ENCODE results near the gene DDRGK1.
"Not testable (repeated sequence)": the region's sequence is repeated elsewhere in the genome, so short reads cannot be mapped to it uniquely, and the experiment has no call there.

DDRGK1 gene

DNA sequence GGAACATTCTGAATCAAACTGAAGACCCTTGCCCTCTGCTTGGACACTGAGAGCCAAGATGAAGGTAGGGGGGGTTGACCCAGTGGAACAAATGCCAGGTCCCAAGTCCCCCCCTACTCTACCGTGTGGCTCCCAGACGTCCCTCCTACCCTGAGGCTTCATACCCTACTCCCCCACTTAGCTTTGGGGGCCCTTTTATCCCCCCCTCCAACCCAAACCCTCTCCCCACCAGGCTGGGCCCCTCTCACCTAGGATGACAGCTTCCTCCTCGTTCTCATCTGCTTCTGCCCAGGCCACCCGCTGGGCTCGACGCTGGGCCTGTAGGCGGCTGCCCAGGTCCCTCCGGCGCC is 1.5 kb downstream of the DDRGK1 start:
- peaks cover 7% of the 10 kb centered on the region for H3K4me1 ChIP-seq (ENCODE audit: control insufficient read depth, insufficient read depth, low read length)
- H3K9me3 ChIP-seq (ENCODE audit: control insufficient read depth, low read length), result no peaks in the 10 kb centered on the region

DNA sequence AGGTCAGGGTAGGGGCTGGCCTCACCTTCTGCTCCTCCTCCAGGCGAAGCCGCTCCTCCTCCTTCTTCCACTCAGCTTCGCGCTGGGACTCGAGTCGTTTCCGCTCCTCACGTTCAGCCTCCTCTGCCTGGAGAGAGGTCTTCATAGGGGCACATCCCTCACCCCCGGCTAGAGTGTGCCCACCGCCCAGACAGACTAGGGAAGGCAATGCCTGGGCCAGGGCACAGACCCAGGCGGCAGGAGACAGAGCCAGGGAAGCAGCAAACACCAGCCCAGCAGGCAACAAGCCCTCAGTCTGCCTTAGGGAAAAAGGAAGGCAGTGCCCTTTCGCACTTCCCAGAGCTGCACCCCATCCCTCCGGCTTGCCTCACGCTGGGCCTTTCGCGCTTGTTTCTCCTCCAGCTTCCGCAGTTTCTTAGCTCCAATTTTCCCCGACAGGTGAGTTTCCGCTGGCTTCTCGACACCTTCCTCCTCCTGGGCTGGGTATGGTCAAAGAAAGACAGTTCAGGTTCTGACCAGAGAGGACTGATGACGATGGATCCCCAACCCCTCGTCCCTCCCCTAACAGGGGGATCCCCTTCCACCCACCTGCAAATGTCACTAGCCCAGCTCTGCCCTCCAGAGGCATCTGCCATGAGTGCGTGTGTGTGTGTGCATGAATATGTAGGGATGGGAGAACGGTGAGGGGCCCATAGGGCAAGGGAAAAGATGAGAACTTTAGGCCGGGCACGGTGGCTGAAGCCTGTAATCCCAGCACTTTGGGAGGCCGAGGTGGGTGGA is 4.3 kb downstream of the DDRGK1 start:
- Histone ChIP-seq H3K4me3 (ENCODE audit: low read length) (no peak overlapping the region), H3K27me3 (ENCODE audit: control insufficient read depth, insufficient read depth, low read length) (no peaks in the 10 kb centered on the region), H3K9me3 (ENCODE audit: control insufficient read depth, low read length) (no peaks in the 10 kb centered on the region), H3K4me1 (ENCODE audit: control insufficient read depth, insufficient read depth, low read length) (peaks cover 7% of the 10 kb centered on the region), H3K36me3 (ENCODE audit: control insufficient read depth, insufficient read depth, low read length) (peaks cover 6% of the 10 kb centered on the region), H3K9ac (ENCODE audit: low read length) (no peak overlapping the region)

More for the DNA sequence above, 1.5 kb downstream of the DDRGK1 start:
- H3K36me3 ChIP-seq (ENCODE audit: control insufficient read depth, insufficient read depth, low read length), result peaks cover 3% of the 10 kb centered on the region
- H3K27me3 ChIP-seq (ENCODE audit: control insufficient read depth, insufficient read depth, low read length), result no peaks in the 10 kb centered on the region
- peak overlapping the region; percentile 89 for H3K4me3 ChIP-seq (ENCODE audit: low read length)
- H3K9ac ChIP-seq (ENCODE audit: low read length), result peak overlapping the region; percentile 80

- Histone ChIP-seq H3K4me1 (ENCODE audit: control insufficient read depth, insufficient read depth, low read length) (peaks cover 7% of the 10 kb centered on the region), H3K9me3 (ENCODE audit: control insufficient read depth, low read length) (no peaks in the 10 kb centered on the region), H3K36me3 (ENCODE audit: control insufficient read depth, insufficient read depth, low read length) (peaks cover 7% of the 10 kb centered on the region), H3K4me3 (ENCODE audit: low read length) (no peak overlapping the region), H3K9ac (ENCODE audit: low read length) (no peak overlapping the region), H3K27me3 (ENCODE audit: control insufficient read depth, insufficient read depth, low read length) (no peaks in the 10 kb centered on the region)
Observed at GRCh38 chr20:3199206-3199605, 5.3 kb downstream of the DDRGK1 start.

DNA sequence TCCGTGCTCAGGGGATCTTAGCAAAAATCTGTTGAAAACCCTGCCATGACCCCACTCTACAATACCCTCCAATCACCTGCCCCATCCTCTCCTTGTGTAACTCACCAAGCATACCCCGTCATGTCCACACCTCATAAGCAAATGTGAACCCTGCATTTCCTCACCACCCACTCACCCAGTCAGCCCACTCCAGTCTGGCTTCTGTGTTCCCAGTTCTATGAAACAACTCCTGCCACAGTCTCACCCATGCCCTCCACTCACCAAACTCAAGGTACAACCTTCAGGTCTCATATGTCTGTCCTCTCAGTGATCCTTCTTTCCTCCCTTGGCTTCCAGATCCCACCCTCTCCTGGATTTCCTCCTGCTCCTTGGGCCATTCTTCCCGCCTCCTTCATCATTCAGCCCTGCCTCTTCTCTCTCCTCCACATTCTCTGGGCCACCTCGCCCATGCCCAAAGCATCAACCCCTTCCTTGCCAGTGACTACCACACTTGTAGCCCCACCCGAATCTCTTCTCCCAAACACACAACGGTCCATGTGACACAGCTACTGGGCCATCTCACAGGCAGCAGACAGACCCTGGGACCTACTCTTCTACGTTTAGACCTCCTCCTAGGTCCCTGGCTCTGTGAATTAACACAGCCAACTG is 8.8 kb downstream of the DDRGK1 start:
- Histone ChIP-seq H3K4me1 (ENCODE audit: control insufficient read depth, insufficient read depth, low read length) (no peaks in the 10 kb centered on the region), H3K9me3 (ENCODE audit: control insufficient read depth, low read length) (no peaks in the 10 kb centered on the region), H3K9ac (ENCODE audit: low read length) (no peak overlapping the region), H3K27me3 (ENCODE audit: control insufficient read depth, insufficient read depth, low read length) (no peaks in the 10 kb centered on the region), H3K36me3 (ENCODE audit: control insufficient read depth, insufficient read depth, low read length) (peaks cover 25% of the 10 kb centered on the region), H3K4me3 (ENCODE audit: low read length) (no peak overlapping the region)

- H3K9me3 ChIP-seq (ENCODE audit: control insufficient read depth, low read length), result no peaks in the 10 kb centered on the region
- peaks cover 24% of the 10 kb centered on the region for H3K36me3 ChIP-seq (ENCODE audit: control insufficient read depth, insufficient read depth, low read length)
- no peak overlapping the region for H3K9ac ChIP-seq (ENCODE audit: low read length)
- H3K4me1 ChIP-seq (ENCODE audit: control insufficient read depth, insufficient read depth, low read length), result no peaks in the 10 kb centered on the region
- no peak overlapping the region for H3K4me3 ChIP-seq (ENCODE audit: low read length)
- H3K27me3 ChIP-seq (ENCODE audit: control insufficient read depth, insufficient read depth, low read length), result no peaks in the 10 kb centered on the region
Observed at GRCh38 chr20:3194617-3195280, 9.7 kb downstream of the DDRGK1 start.

GRCh38 chr20:3193806-3194616 is 10.5 kb downstream of the DDRGK1 start:
- Histone ChIP-seq H3K4me1 (ENCODE audit: control insufficient read depth, insufficient read depth, low read length) (no peaks in the 10 kb centered on the region), H3K9ac (ENCODE audit: low read length) (no peak overlapping the region), H3K36me3 (ENCODE audit: control insufficient read depth, insufficient read depth, low read length) (peaks cover 29% of the 10 kb centered on the region), H3K27me3 (ENCODE audit: control insufficient read depth, insufficient read depth, low read length) (no peaks in the 10 kb centered on the region), H3K4me3 (ENCODE audit: low read length) (no peak overlapping the region), H3K9me3 (ENCODE audit: control insufficient read depth, low read length) (no peaks in the 10 kb centered on the region)

DNA sequence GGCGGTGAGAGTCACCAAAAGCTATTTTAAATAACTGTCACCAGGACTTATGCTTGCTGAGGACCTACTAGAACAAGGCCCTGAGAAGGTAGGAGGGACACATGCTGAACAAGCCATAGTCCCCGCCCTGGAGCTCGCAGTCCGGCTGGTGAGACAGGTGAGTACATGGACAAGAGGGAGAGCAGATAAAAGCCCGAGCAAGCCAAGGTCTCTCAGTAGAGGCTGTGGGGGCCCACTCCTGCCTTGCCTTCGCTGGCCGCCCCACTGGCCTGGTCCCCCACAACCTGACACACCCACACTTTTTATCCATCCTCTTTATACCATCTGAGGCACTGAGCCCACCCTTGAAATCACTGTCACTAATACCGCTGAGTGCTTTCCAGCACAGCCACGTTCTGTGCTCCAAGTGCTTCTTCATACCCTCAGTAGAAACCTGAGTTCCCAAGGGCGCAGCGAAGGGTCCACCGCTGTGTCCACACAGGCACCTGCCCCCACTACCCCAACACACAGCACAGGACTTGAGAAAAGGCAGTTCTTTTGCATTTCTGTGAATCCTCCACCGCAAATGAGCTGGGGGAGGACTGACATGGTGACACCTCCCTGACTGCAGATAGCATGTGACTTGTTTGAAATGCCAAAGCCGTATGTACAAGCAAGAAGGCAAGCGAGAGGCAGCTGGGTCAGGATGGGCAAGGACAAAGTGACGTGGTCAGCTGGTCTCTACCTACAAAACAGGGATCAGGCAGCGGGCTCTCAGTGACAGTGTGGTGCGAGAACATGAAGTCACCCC is 12.1 kb downstream of the DDRGK1 start:
- H3K36me3 ChIP-seq (ENCODE audit: control insufficient read depth, insufficient read depth, low read length), result peaks cover 29% of the 10 kb centered on the region
- H3K9ac ChIP-seq (ENCODE audit: low read length), result no peak overlapping the region
- H3K4me3 ChIP-seq (ENCODE audit: low read length), result no peak overlapping the region
- H3K4me1 ChIP-seq (ENCODE audit: control insufficient read depth, insufficient read depth, low read length), result no peaks in the 10 kb centered on the region
- H3K9me3 ChIP-seq (ENCODE audit: control insufficient read depth, low read length), result no peaks in the 10 kb centered on the region
- no peaks in the 10 kb centered on the region for H3K27me3 ChIP-seq (ENCODE audit: control insufficient read depth, insufficient read depth, low read length)

GRCh38 chr20:3190681-3191111 is 13.8 kb downstream of the DDRGK1 start:
- Histone ChIP-seq H3K27me3 (ENCODE audit: control insufficient read depth, insufficient read depth, low read length) (no peaks in the 10 kb centered on the region), H3K4me3 (ENCODE audit: low read length) (no peak overlapping the region), H3K36me3 (ENCODE audit: control insufficient read depth, insufficient read depth, low read length) (peaks cover 29% of the 10 kb centered on the region), H3K9ac (ENCODE audit: low read length) (no peak overlapping the region), H3K9me3 (ENCODE audit: control insufficient read depth, low read length) (no peaks in the 10 kb centered on the region), H3K4me1 (ENCODE audit: control insufficient read depth, insufficient read depth, low read length) (no peaks in the 10 kb centered on the region)

GRCh38 chr20:3189561-3190131 is 14.8 kb downstream of the DDRGK1 start:
- H3K27me3 ChIP-seq (ENCODE audit: control insufficient read depth, insufficient read depth, low read length), result no peaks in the 10 kb centered on the region
- no peaks in the 10 kb centered on the region for H3K4me1 ChIP-seq (ENCODE audit: control insufficient read depth, insufficient read depth, low read length)
- H3K9me3 ChIP-seq (ENCODE audit: control insufficient read depth, low read length), result no peaks in the 10 kb centered on the region
- peaks cover 25% of the 10 kb centered on the region for H3K36me3 ChIP-seq (ENCODE audit: control insufficient read depth, insufficient read depth, low read length)
- H3K4me3 ChIP-seq (ENCODE audit: low read length), result no peak overlapping the region
- no peak overlapping the region for H3K9ac ChIP-seq (ENCODE audit: low read length)

DNA sequence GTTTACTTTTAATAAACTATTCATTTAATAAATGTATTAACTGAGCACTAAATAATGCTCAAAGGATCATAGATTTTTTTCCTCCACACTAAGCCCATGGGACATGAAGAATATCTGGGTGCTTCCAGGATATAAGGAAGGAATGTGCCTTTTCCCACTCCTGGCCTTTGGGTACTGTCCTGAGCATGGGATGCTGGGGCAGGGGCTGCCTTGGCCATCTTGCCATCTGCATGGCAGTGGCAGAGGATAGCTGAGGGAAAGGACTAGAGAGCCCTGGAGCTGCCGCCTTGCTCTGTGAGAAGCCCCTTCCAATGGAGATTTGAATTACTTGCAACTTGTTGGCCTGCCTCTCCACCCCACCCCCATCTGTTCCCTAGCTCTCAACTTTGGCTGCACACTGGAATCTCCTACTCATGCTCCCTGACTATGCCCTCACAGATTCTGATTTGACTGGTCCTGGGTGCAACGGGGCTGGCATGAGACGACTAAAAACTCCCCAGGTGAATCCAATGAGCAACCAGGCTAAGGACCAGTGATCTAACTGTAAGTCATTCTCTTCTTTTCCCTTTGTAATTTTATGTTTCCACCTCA is 15.6 kb downstream of the DDRGK1 start:
- Histone ChIP-seq H3K36me3 (ENCODE audit: control insufficient read depth, insufficient read depth, low read length) (peaks cover 25% of the 10 kb centered on the region), H3K4me1 (ENCODE audit: control insufficient read depth, insufficient read depth, low read length) (no peaks in the 10 kb centered on the region), H3K4me3 (ENCODE audit: low read length) (no peak overlapping the region), H3K9ac (ENCODE audit: low read length) (no peak overlapping the region), H3K9me3 (ENCODE audit: control insufficient read depth, low read length) (no peaks in the 10 kb centered on the region), H3K27me3 (ENCODE audit: control insufficient read depth, insufficient read depth, low read length) (no peaks in the 10 kb centered on the region)

GRCh38 chr20:3187861-3188260 is 16.6 kb downstream of the DDRGK1 start:
- peaks cover 22% of the 10 kb centered on the region for H3K36me3 ChIP-seq (ENCODE audit: control insufficient read depth, insufficient read depth, low read length)
- not testable (repeated sequence) for H3K27me3 ChIP-seq (ENCODE audit: control insufficient read depth, insufficient read depth, low read length); H3K9ac ChIP-seq (ENCODE audit: low read length); H3K9me3 ChIP-seq (ENCODE audit: control insufficient read depth, low read length); H3K4me3 ChIP-seq (ENCODE audit: low read length); H3K4me1 ChIP-seq (ENCODE audit: control insufficient read depth, insufficient read depth, low read length)
